KBM-7 (cell line): ENCODE data around the gene VAC14.

Source experiments
- DNase-seq: peaks from one replicate; pipeline ENCODE4 v3.0.0-alpha.2; 2015
- in situ Hi-C: fragments of 300-500 bp; cut with MboI; formaldehyde crosslinking; loops from 2 replicates; pipeline ENCODE4 v1.14.3; 2020; ENCODE audit warnings: low sequenced_read_pairs, low pct_unique_long_range_greater_than_20kb, mixed read lengths

Gene VAC14

DNA sequence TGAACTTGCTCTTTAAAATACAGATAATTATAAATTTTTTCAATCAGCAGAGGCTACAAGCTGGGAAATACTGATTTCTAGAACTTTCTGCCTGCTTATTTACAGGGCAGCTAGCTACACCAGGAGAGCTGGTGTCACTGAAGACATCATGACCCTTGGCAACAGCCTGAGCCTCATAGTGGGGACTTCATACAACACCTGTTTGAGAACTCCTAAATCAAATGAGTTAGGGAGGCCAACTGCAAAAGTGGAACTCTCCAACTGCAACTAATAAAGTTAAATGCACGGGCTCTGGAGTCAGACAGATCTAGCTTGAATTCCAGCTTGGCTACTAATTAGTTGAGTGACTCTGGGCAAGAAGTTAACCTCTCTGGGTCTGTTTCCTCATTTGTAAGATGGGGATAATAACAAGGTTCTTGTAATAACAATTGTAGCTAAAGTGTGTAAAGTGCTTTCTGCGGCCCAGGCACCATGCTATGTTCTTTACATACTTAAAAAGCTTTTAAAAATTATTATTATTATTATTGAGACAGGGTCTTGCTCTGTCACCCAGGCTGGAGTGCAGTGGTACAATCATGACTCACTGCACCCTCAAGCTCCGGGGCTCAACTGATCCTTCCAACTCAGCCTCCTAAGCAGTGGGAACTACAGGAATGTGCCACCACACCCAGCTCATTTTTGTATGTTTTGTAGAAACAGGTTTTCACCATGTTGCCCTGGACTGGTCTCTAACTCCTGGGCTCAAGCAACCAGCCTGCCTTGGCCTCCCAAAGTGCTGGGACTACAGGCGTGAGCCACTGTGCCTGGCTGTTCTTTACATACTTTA is 33.4 kb downstream of the VAC14 start:
- DNase-seq: no peak
- in situ Hi-C loops: no loop called here

DNA sequence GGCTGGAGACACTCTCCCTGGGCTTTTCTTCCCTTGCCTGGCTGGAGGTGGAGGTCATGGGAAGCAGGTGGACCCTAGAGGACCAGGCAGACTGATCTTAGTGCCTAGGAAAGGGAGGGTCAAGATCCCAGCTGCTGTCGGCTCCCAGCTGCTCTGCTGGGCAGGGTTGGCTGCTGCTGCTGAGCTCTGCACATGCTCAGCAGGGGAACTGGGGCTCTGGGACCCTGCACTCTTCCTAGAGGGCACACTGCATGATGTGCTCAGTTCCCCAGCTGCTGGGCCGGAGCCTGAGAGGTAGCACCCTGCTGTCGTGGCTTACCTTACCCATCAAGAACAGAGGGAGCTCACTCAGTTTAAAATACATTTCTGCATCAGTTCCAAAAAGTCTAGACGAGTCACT is 34.3 kb downstream of the VAC14 start:
- in situ Hi-C loops: no loop called here

DNA sequence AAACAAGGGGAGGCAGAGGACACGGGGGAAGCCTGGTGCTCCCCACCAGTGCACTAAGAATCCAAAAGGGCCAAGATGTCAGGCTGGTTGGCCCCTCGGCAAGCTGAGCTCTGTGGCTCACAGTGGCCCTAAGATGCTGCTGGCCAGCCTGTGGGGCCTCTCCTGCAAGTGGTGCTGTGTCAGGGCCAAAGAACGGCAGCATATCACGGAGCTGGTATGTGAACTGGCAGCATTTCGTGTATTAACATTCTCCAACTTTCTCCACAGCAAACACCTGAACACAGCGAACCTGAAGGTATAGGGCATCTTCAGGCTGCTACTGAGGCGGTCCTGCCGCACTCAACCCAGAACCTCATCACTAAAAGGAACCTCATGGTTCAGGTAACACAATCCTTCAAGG is 34.8 kb downstream of the VAC14 start:
- DNase-seq: no peak
- in situ Hi-C loops: no loop called here

More for the DNA sequence above, 34.3 kb downstream of the VAC14 start:
- DNase-seq: no peak

DNA sequence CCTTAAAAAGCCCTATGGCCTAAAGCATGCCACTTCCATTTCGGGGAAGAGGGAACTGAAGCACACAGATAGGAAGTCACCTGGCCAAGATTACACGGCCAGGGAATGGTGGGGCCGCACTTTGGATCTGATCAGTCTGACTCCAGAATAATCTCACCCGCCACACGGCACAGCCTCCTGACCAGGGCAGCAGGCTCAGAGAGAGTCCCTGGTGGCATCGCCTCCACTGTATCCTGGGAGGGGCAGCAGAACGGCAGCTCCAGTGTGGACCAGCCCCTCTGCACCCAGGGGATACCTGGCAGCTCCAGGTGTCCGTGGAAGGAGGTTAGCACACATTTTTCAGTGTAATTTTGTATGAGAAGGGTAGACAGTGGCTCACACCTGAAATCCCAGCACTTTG is 35.5 kb downstream of the VAC14 start:
- no peak for DNase-seq
- in situ Hi-C loops: no loop called here

DNA sequence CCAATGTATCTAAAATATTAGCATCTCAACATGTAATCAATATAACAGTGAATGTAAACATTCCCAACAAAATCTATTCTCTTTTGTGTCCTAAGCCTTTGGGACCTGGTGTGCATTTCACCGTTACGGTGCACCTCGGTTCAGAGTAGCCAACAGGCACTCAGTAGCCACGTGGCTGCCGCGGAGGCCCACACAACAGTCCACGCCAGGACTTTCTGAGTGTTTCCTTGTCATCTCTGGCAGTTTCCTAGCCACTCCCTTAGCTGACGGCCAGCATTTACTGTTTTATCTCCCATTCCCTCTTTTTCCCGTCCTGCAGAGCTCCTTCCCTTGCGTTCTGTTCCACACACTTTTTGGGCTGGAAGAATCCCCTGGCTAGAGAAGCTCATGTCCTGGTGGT is 36.3 kb downstream of the VAC14 start:
- in situ Hi-C loops: no loop called here

DNA sequence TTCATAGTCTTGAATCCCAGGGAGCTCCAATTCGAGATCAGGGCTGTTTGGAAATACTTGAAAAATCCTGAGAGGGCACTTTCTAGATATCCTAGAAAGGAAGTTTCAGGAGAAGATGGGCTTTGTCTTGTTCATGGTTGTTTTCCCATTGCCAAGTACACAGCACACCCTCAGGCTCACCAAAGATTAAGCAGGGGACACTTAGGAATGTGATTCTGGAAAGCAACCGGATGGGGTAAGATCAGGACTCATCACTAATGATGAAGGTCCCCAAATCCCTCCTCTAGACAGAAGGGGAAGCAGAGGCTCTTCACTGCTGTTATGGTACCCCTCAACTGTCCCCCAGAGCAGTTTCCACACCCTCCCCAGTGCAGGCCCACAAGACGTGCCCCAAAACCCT is 40.7 kb downstream of the VAC14 start:
- DNase-seq: no peak
- in situ Hi-C loops: no loop called here

More for the DNA sequence above, 36.3 kb downstream of the VAC14 start:
- no peak for DNase-seq

DNA sequence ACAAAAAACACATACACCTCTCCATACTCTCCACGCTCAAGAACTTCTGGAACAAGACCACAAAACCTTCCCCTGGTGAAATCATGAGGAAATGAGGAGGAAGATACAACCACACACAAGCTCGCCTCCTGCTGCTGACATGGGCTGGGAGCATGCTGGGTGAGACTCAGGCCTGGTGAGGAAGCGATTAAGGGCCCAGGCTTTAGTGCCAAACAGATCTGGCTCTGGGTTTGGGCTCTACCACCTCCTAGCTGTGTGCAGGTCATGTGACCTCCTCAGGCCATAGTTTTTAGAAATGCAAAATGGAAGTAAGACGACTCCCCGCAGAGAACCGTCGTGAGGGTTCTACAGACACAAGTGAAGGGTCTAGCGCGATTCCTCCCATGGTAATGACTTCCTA is 41.3 kb downstream of the VAC14 start:
- DNase-seq: no peak
- in situ Hi-C loops: no loop called here

DNA sequence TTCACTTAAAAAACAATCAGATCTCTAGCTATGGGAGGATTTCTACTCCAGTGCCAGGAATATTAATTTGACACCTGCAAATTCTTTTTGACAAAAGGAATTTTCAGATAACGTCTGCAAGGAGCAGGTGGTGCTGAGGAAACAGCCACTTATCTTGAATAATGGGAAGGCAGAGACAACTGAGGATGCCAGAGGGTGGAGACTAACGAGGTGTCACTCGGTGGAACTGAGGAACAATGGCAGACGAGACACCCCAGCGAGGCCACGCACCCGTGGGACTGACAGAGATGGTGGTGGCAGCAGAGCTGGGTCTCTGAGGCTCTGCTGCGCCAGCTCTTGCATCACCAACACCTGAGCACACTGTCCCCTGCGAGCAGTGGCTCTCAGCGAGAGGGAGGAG is 42.2 kb downstream of the VAC14 start:
- in situ Hi-C loops: no loop called here
- no peak for DNase-seq

DNA sequence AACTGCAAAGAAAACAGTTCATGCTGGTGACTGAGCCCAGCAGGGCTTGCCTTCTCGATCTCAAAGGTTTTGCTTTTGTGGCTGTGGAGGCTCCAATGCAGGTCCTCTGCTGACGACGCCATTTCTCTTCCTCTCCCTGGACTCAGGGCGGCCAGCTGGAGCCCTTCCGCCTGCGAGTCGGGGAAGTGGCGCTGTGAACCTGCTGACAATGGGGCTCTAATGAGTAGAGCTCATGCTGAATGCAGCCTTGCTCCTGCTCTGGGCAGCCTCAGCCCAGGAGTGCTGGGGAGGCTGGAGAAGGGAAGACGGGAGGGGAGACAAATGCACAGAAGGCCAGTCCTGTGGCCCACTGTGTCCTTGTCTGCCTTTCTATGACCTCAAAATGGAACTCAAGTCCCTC is 43.8 kb downstream of the VAC14 start:
- no peak for DNase-seq
- in situ Hi-C loops: no loop called here

DNA sequence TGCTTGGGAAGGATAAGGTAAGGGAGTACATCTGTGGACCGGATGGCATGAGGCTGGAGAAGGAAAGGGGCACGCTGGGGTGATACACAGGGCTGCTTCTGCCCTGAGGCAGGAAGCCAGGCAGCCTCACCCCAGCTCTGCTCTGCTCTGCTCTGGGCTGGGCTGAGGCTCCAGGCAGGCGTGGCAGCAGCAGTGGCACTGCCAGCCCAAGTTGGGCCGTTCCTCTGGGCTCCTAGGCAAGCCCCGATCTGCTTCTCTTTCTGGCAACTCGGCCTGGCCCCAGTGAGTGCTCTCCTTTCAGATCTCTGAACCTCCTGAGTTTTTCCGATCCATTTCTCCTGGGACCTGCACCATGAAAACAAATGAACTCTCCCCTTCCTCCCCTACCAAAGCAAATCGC is 44.9 kb downstream of the VAC14 start:
- in situ Hi-C loops: no loop called here
- DNase-seq: no peak

DNA sequence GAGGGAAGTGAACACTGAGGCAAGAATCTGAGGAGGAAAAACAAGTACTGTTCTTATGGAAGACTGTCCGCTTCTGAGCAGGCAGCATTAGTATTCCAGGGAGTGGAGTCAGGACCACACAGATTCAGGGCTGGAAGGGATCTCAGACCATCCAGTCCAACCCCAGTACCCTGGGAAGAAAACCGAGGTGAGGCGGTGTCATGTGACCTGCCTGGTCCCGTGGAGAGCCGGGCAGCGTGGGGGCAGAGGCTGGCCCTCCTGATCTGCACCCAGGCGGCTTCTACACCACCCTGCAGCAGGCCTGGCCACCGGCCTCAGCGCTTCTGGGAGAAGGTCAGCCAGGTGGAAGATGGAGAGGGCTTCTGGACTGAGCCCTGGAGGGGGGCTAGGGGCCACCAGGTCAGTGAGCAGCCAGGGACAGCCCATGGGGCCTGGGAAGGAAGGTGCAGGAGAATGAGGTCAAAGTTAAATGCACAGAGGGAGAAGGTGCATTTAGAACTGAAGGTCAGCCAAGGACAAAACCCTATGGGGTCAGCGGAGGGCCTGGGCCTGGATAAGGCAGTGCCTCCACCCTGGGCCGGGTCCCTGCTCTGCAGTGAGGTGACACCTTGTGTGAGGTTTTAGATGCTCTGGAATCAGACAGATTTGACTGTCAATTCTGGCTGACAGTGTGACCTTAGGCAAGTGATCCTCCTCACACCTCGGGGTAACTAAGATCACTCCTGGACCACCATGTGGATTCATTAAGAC is 45.9 kb downstream of the VAC14 start:
- in situ Hi-C loops: no loop called here
- DNase-seq: no peak

DNA sequence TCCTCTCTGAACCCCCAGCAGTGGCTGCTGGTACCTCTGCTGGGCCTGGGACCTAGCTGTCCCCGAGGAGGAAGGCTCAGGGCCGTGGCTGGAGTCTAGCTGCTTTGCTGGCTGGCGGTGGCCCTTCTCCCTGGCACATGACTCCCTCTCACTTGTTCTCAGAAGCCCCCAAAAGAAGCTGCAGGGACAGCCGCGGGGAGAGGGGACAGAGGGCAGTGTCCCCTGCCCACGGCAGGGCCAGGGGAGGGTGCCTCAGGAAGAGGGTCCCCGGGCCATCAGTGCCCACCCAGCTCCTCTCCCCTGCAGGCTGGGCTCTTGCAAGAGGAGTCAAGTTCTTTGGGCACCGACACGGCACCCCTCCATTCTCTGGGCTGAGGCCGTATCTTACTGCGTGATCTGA is 46.6 kb downstream of the VAC14 start:
- no peak for DNase-seq
- in situ Hi-C loops: no loop called here

DNA sequence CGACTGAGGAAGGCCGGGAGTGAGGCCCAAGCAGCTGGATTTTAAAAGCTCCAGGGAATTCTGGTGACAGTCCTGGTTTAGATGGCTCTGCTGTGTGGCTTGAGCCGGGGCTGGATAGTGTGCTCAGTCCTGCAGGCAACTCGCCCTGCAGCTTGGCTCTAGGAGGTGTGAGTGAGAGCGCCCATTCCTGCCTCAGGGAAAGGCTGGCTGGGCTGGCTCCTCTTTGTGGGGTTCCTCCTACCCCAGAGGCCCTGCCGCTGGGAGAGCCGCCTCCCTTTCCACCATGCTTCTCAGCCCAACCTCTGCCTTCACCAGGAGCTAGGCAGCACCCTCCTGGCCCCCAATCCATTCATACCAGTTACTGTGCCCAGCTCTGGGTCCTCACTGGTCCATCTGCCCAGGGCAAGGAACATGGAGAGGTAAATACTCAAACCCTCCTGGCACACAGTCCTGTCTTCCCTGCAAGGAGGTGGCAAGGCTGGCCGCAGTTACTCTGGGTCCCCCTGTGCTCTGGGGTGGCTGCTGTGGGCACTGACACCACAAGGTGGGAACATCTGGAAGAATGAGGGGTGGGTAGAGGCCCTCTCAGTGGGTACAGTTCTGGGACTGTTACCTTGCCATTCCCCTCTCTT is 47.1 kb downstream of the VAC14 start:
- DNase-seq: no peak
- in situ Hi-C loops: no loop called here

DNA sequence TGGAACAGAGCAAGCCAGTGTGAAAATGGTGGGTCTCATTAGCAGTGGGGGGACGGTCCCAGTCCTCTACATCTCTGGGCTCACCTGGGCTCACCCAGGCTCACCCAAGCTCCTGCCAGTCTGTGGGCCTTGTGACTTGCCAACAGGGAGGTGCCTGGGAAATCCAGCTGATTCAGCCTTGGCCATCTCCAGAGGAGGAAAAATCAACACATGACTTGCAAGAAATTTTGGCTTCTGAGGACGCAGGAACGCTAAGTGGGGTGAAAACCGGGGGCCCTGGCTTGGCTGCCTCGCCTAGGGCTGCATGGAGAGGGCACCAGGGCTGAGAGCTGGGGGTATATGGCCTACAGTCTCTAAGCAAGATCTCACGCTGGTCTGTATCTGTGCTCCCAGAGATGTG is 47.7 kb downstream of the VAC14 start:
- DNase-seq: no peak
- in situ Hi-C loops: no loop called here

DNA sequence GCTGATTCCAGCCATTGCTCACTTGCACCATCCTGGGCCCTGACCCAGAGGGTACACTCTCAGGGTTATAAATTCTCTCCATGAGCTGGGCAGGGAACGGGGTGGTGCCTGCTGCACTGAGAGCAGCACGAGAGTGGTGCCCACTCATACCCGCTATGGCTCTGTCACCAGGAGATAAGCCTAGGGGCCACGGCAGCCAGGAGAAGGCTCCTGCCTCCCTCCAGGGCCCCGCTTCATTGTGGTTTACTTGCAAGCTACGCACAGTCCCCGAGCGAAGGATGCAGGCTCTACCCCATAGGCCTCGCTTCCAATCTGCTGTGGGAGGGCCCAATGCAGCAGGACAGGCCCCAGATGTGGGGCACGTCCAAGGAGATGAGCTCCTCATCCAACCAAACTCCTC is 48.5 kb downstream of the VAC14 start:
- in situ Hi-C loops: no loop called here
- DNase-seq: no peak

DNA sequence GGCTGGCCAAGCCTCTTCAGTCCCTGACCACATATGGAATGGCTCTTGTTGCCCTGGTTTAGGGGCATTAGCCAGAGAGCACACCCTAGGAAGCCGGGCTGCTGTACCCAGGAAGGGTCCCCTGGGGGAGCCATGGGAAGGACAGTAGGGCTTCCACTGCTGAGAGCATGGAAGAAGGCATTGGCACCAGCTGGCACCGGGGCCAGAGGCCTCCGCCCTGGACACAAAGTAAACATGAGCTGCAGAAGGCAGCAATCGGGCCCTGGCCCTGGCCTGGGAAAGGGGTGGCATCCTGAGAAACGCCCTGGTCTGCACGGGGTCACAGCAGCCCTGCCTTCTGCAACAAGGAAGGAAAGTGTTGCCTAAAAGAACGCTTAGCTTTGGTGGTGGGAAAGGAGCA is 49.4 kb downstream of the VAC14 start:
- in situ Hi-C loops: no loop called here
- DNase-seq: no peak

DNA sequence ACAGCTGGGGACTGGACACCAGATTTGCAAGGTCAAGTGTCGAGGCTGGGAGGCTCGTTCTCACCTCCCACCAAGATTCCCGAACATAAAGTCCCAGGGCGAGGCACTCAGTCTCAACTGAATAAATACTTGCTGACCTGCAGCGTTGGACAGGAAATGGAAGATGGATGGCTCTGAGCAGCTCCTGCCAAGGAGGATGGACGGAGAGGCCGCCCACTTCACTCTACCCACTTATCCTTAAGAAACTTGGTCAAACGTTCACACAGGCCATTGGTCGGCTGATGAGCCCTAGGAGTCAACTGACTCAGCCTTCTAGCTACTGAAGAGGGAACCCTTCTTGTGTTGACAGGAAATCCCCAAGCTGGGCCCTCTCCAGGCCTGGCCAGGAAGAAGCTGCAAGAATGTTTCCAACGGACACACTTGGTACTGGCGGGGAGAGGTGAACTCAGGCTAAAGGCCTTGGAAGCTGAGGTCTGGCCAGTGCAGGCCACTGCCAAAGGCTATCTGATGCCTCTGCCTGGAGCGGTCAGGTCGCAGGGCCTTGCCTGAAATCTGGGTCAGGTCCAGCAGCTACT is 50.0 kb downstream of the VAC14 start:
- in situ Hi-C loops: no loop called here
- DNase-seq: no peak

DNA sequence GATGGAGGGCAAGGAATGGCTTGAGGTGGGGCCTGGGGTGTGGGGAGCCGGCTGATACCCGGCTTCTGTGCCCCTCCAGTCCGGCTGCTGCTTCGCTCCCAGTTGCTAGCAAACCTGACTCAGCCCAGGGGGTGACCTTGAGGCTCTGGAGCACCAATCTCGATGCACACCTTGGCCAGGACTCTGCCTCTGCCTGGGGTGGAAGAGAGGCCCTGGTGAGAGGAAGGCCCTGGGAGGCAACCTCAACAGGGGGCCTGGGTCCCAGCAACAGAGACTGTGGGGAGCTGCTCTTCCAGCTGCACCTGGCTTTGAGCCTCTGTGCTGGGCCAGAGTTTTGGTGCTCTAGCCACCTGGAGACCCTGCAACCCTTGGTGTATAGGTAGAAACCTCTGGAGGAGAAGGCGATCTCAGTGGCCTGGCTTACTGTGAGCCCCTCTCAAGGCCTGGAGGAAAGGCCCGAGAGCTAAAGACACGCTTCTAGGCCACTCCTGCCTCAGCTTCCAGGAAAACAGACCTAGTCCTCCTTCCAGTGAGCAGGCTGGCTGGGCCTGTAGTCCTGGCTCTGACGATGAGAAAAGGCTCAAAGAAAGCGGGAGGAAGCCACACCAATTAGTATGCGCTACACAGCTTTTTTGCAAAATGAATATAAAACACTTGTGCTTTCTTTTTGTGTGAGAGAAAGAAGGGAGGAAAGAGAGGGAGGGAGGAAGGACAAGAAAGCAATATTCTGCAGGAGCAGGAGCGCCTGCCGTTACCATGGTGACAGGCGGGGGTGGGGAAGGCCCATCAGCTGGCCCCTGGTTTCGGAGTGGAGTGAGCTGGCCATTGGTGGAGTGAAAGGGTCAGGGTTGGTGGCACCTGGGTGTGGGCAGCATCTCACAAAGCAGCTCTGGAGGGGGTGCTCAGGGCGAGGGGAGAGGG is 51.0 kb downstream of the VAC14 start:
- DNase-seq: no peak
- in situ Hi-C loops: no loop called here
